SK-N-SH (cell line): ENCODE results near the gene MIXL1. TPM values are rescaled to one million over a fixed set of nuclear protein-coding genes. Genes with fewer than 3 reads are reported as not detected.

Experiments
- CTCF ChIA-PET: fragments of 300-600, 350-600 bp; formaldehyde crosslinking; extraction: SDS; loops from one replicate; lab custom pipeline; 2021; lab: Yijun Ruan, JAX
- POLR2A ChIA-PET: fragments of 350-600 bp; sonication (Branson Sonifier 250); formaldehyde crosslinking; extraction: SDS; loops from one replicate; lab custom pipeline; 2020; ENCODE audit warnings: antibody characterized with exemption, inconsistent platforms; lab: Yijun Ruan, JAX
- DNase-seq: peaks from one replicate; pipeline ENCODE4 v3.0.0; 2012
- H2AFZ ChIP-seq: fragments of 200-600 bp; sonication (generic); 2 replicates; pipeline ENCODE4 v1.8.1; 2016; ENCODE audit warnings: antibody characterized with exemption, mild to moderate bottlenecking, low read depth
- H3F3A ChIP-seq: fragments of 200-600 bp; sonication (generic); replicated peaks from 2 replicates; pipeline ENCODE3; 2016; ENCODE audit warnings: antibody characterized with exemption, mild to moderate bottlenecking; ENCODE audit not compliant: insufficient read depth
- H3K27ac ChIP-seq, 2 experiments: fragments of 200-500 bp in 1 of 2; fragments of 200-600 bp in 1 of 2; sonication (Bioruptor generic) in 1 of 2; sonication (generic), shearing (Covaris generic) in 1 of 2; 2 replicates each; pipeline versions ENCODE4 v1.5.1 to v1.6.1; 2014 to 2016; ENCODE audit warnings: low read depth in 2 of 2, inconsistent platforms in 1 of 2, low read length in 1 of 2, mild to moderate bottlenecking in 1 of 2, mixed read lengths in 1 of 2
- H3K27me3 ChIP-seq: fragments of 200-600 bp; sonication (generic), shearing (Covaris generic); 2 replicates; pipeline ENCODE4 v1.6.1; 2016; ENCODE audit warnings: mixed run types; ENCODE audit not compliant: insufficient read depth
- H3K36me3 ChIP-seq, 2 experiments: fragments of 200-500 bp in 1 of 2; fragments of 200-600 bp in 1 of 2; sonication (Bioruptor generic) in 1 of 2; sonication (generic) in 1 of 2; replicated peaks in 1 of 2; 2 replicates each; pipeline versions ENCODE3 to v1.5.1; 2014 to 2016; ENCODE audit warnings: low read length in 1 of 2, mild to moderate bottlenecking in 1 of 2; ENCODE audit not compliant: insufficient read depth in 2 of 2, control insufficient read depth in 1 of 2
- H3K4me1 ChIP-seq, 2 experiments: fragments of 200-500 bp in 1 of 2; fragments of 200-600 bp in 1 of 2; sonication (Bioruptor generic) in 1 of 2; sonication (generic), shearing (Covaris generic) in 1 of 2; 2 replicates each; pipeline versions ENCODE4 v1.5.1 to v1.6.1; 2014 to 2016; ENCODE audit warnings: low read depth in 1 of 2, low read length in 1 of 2, mixed run types in 1 of 2; ENCODE audit not compliant: insufficient read depth in 2 of 2, control insufficient read depth in 1 of 2
- H3K4me2 ChIP-seq: fragments of 200-600 bp; sonication (generic), shearing (Covaris generic); 2 replicates; pipeline ENCODE4 v1.6.1; 2017; ENCODE audit warnings: mixed run types
- H3K4me3 ChIP-seq, 2 experiments: fragments of 200-500 bp in 1 of 2; fragments of 200-600 bp in 1 of 2; sonication (Bioruptor generic) in 1 of 2; sonication (generic), shearing (Covaris generic) in 1 of 2; 2 replicates each; pipeline versions ENCODE4 v1.5.1 to v1.8.1; 2014 to 2016; ENCODE audit warnings: low read depth in 2 of 2, inconsistent platforms in 1 of 2, low read length in 1 of 2, mild to moderate bottlenecking in 1 of 2, mixed read lengths in 1 of 2, moderate library complexity in 1 of 2
- H3K79me2 ChIP-seq: fragments of 200-600 bp; sonication (generic); 2 replicates; pipeline ENCODE4 v1.8.1; 2017; ENCODE audit warnings: mild to moderate bottlenecking; ENCODE audit not compliant: insufficient read depth
- H3K9ac ChIP-seq: fragments of 200-600 bp; sonication (generic); 2 replicates; pipeline ENCODE4 v1.6.1; 2017; ENCODE audit warnings: mixed run types
- H3K9me2 ChIP-seq: fragments of 200-600 bp; sonication (generic); 2 replicates; pipeline ENCODE4 v1.6.1; 2017; ENCODE audit warnings: mixed run types
- H3K9me3 ChIP-seq: fragments of 200-600 bp; sonication (generic); 2 replicates; pipeline ENCODE4 v1.6.1; 2017; ENCODE audit warnings: mixed run types, mild to moderate bottlenecking, moderate library complexity
- H4K20me1 ChIP-seq: fragments of 200-600 bp; sonication (generic); 2 replicates; pipeline ENCODE4 v1.6.1; 2017; ENCODE audit warnings: mild to moderate bottlenecking, mixed run types; ENCODE audit not compliant: insufficient read depth
- ELF1 ChIP-seq: IDR thresholded peaks from 2 replicates; pipeline ENCODE4 v1.4.0; 2012
- EZH2phosphoT487 ChIP-seq: fragments of 200-600 bp; sonication (generic); IDR thresholded peaks from 2 replicates; pipeline ENCODE4 v1.6.1; 2017; ENCODE audit warnings: low read depth, mixed run types, mild to moderate bottlenecking, antibody characterized with exemption, moderate library complexity, borderline replicate concordance
- GATA2 ChIP-seq: sonication (generic); formaldehyde crosslinking; IDR thresholded peaks from 2 replicates; pipeline ENCODE4 v1.5.0; 2020; ENCODE audit warnings: mild to moderate bottlenecking, missing genetic modification reagents
- IRF3 ChIP-seq: fragments of 150-350 bp; IDR thresholded peaks from 2 replicates; pipeline ENCODE4 v1.6.1; 2016; ENCODE audit warnings: mild to moderate bottlenecking, low read depth, low read length
- JUND ChIP-seq: IDR thresholded peaks from 2 replicates; pipeline ENCODE4 v1.4.0; 2012
- MEF2A ChIP-seq: IDR thresholded peaks from 2 replicates; pipeline ENCODE4 v1.4.0; 2012; ENCODE audit warnings: low read depth, borderline replicate concordance
- NRF1 ChIP-seq: IDR thresholded peaks from 2 replicates; pipeline ENCODE4 v1.6.1; 2012; ENCODE audit warnings: low read depth, mild to moderate bottlenecking, low read length
- POLR2AphosphoS5 ChIP-seq: IDR thresholded peaks from 2 replicates; pipeline ENCODE4 v1.6.1; 2012; ENCODE audit warnings: low read depth, low read length
- RFX5 ChIP-seq: IDR thresholded peaks from 2 replicates; pipeline ENCODE4 v1.6.1; 2012; ENCODE audit warnings: mild to moderate bottlenecking, improper control_type of control experiment, low read length
- SIN3A ChIP-seq: IDR thresholded peaks from 2 replicates; pipeline ENCODE4 v1.6.1; 2012; ENCODE audit warnings: low read depth, mild to moderate bottlenecking, low read length, moderate library complexity, borderline replicate concordance
- SMC3 ChIP-seq: IDR thresholded peaks from 2 replicates; pipeline ENCODE4 v1.6.1; 2012; ENCODE audit warnings: low read depth, low read length, improper control_type of control experiment
- TAF1 ChIP-seq: IDR thresholded peaks from 2 replicates; pipeline ENCODE4 v1.6.1; 2012; ENCODE audit warnings: low read depth, mild to moderate bottlenecking, low read length, moderate library complexity, borderline replicate concordance
- TEAD4 ChIP-seq: IDR thresholded peaks from 2 replicates; pipeline ENCODE4 v1.4.0; 2012; ENCODE audit warnings: mild to moderate bottlenecking, borderline replicate concordance; ENCODE audit not compliant: insufficient read depth
- ZBTB33 ChIP-seq: IDR thresholded peaks from 2 replicates; pipeline ENCODE4 v1.4.0; 2012; ENCODE audit warnings: low read depth, borderline replicate concordance
- WGBS: methylation state at CpG from one replicate; pipeline ENCODE4 v1.1.6; 2017; ENCODE audit warnings: low lambda C conversion rate; 5-methylcytosine and 5-hydroxymethylcytosine counted together
- polyA plus RNA-seq, 3 experiments: library from polyadenylated mRNA; depleted of rRNA; stranded (reverse); fragments of >200 nt; gene quantifications; 2 replicates each; pipeline ENCODE4 v1.2.3, GENCODE V29; 2012
- TF ChIP-seq, protein P1 (sequence below): IDR thresholded peaks from 2 replicates; pipeline ENCODE4 v1.4.0; 2012; ENCODE audit warnings: low read depth, borderline replicate concordance

Gene MIXL1
- polyA plus RNA-seq, 1 of the 3 experiments (the other 2 are of a cell fraction): 0.03 TPM

- TF ChIP-seq ZBTB33 (no peak), TEAD4 (no peak), POLR2AphosphoS5 (no peak), SMC3 (no peak), RFX5 (no peak), ELF1 (no peak), JUND (no peak), EZH2phosphoT487 (no peak), GATA2 (CRISPR knock-in tag) (no peak), SIN3A (no peak), IRF3 (no peak), TAF1 (no peak)
- TF ChIP-seq, protein P1, sequence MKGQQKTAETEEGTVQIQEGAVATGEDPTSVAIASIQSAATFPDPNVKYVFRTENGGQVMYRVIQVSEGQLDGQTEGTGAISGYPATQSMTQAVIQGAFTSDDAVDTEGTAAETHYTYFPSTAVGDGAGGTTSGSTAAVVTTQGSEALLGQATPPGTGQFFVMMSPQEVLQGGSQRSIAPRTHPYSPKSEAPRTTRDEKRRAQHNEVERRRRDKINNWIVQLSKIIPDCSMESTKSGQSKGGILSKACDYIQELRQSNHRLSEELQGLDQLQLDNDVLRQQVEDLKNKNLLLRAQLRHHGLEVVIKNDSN: no peak
- TF ChIP-seq, all 33 proteins: peak for 0
These were observed 16.0 kb downstream of the MIXL1 start (continued) for GRCh38 chr1:226239421-226239820.

GRCh38 chr1:226248091-226248490, 24.6 kb downstream of the MIXL1 start:
- no peaks in the 10 kb centered on the region; a peak in 1 of 4 replicates for H3K4me1 ChIP-seq

More at GRCh38 chr1:226248091-226248490, 24.6 kb downstream of the MIXL1 start:
- WGBS: 71% methylated on average over 2 of the region's 2 CpGs
- Histone ChIP-seq H3K79me2 (no peaks in the 10 kb centered on the region), H2AFZ (no peak overlapping the region), H3K9me2 (no peaks in the 10 kb centered on the region), H3K9me3 (no peaks in the 10 kb centered on the region), H3K27me3 (no peaks in the 10 kb centered on the region), H3K9ac (no peak overlapping the region), H4K20me1 (no peaks in the 10 kb centered on the region), H3K4me3 (no peak overlapping the region), H3F3A (peaks cover 6% of the 10 kb centered on the region), H3K4me2 (no peak overlapping the region), H3K27ac (no peak overlapping the region), H3K36me3 (peaks cover 3 to 10% of the 10 kb centered on the region in 2 experiments)
- no peak for TF ChIP-seq NRF1
- no peak for TF ChIP-seq MEF2A
- no peak for TF ChIP-seq RFX5
- DNase-seq: no peak
- CTCF ChIA-PET: interaction anchor here (1.1 kb wide), 1 partner anchor 10 kb away, joined by 5 read pairs; no protein-coding TSS in a partner anchor
- POLR2A ChIA-PET: no interaction called here
